K562 (cell line): ENCODE measurements around the gene PPARGC1A. TPM values are rescaled to one million over a fixed set of nuclear protein-coding genes. Genes with fewer than 3 reads are reported as not detected.

ENCODE experiments used
- ATAC-seq: fragments of 200-7000 bp; cut with Tn5 transposase; 3 replicates; pipeline ENCODE4 v1.9.1; 2020; ENCODE audit warnings: moderate library complexity
- BruUV-seq: library from RNA; stranded (reverse); fragments of 400-500 nt; replicated peaks from 2 replicates; lab custom pipeline; 2021; lab: Mats Ljungman, UMichigan
- CTCF ChIA-PET: fragments of 300-600 bp; formaldehyde crosslinking; extraction: SDS; loops from one replicate; lab custom pipeline; 2021; ENCODE audit warnings: low intra/inter-chr PET ratio; lab: Yijun Ruan, JAX
- POLR2A ChIA-PET: fragments of 300-600, 350-650 bp; sonication (Branson Sonifier 250); formaldehyde crosslinking; extraction: SDS; loops from one replicate; lab custom pipeline; 2021; ENCODE audit warnings: antibody characterized with exemption, inconsistent platforms; lab: Yijun Ruan, JAX
- DNase-seq, 4 experiments: peaks; one replicate each; pipeline versions ENCODE4 v3.0.0 to v3.0.0-alpha.2; 2011 to 2018; ENCODE audit warnings: low spot score in 3 of 4, mixed read lengths in 3 of 4; ENCODE audit errors: extremely low read depth in 1 of 4
- FAIRE-seq: peaks from 2 replicates; lab custom pipeline; 2011; peaks lifted over from hg19 to GRCh38; lab: Jason Lieb, UNC
- H2AFZ ChIP-seq: 2 replicates; pipeline ENCODE4 v1.6.0; 2011; ENCODE audit warnings: low read depth, low read length, control low read depth, inconsistent platforms
- H3K27ac ChIP-seq: fragments of 200-600 bp; 3 replicates; pipeline ENCODE4 v1.8.0; 2011; ENCODE audit warnings: low read depth, mild to moderate bottlenecking, control low read depth, inconsistent platforms, low read length, moderate library complexity, mixed read lengths; ENCODE audit errors: extremely low read depth
- H3K27me3 ChIP-seq, 2 experiments: fragments of 300-600 bp in 1 of 2; 2 replicates in 1 of 2; 3 replicates in 1 of 2; pipeline versions ENCODE4 v1.6.0 to v1.8.0; 2011; ENCODE audit warnings: inconsistent platforms in 2 of 2, low read length in 2 of 2, mild to moderate bottlenecking in 1 of 2, mixed read lengths in 1 of 2, moderate library complexity in 1 of 2; ENCODE audit not compliant: control insufficient read depth in 2 of 2, insufficient read depth in 2 of 2
- H3K36me3 ChIP-seq: fragments of 300-600 bp; 3 replicates; pipeline ENCODE4 v1.8.0; 2011; ENCODE audit warnings: mild to moderate bottlenecking, low read length, inconsistent platforms; ENCODE audit not compliant: control insufficient read depth, insufficient read depth
- H3K4me1 ChIP-seq, 2 experiments: fragments of 200-600 bp in 1 of 2; replicated peaks in 1 of 2; 2 replicates in 1 of 2; 3 replicates in 1 of 2; pipeline versions ENCODE4 v1.5.1 to v1.8.0; 2011; ENCODE audit warnings: inconsistent platforms in 2 of 2, low read length in 2 of 2, mild to moderate bottlenecking in 1 of 2, mixed read lengths in 1 of 2, moderate library complexity in 1 of 2; ENCODE audit not compliant: control insufficient read depth in 2 of 2, insufficient read depth in 2 of 2
- H3K4me2 ChIP-seq: 2 replicates; pipeline ENCODE4 v1.6.1; 2011; ENCODE audit warnings: low read length, control low read depth, inconsistent platforms, mixed read lengths; ENCODE audit not compliant: insufficient read depth
- H3K4me3 ChIP-seq: fragments of 200-600 bp; sonication (generic), shearing (Covaris generic); 2 replicates; pipeline ENCODE4 v1.5.1; 2016; ENCODE audit warnings: control low read depth, inconsistent platforms
- H3K79me2 ChIP-seq: fragments of 200-600 bp; 3 replicates; pipeline ENCODE4 v1.8.0; 2011; ENCODE audit warnings: low read length, inconsistent platforms; ENCODE audit not compliant: control insufficient read depth, insufficient read depth
- H3K9ac ChIP-seq, 2 experiments: 2 replicates each; pipeline versions ENCODE4 v1.6.0 to v1.6.1; 2011; ENCODE audit warnings: low read depth in 2 of 2, low read length in 2 of 2, control low read depth in 1 of 2, inconsistent platforms in 1 of 2, mild to moderate bottlenecking in 1 of 2, mixed read lengths in 1 of 2; ENCODE audit not compliant: insufficient read depth in 1 of 2
- H3K9me1 ChIP-seq: one replicate; pipeline ENCODE4 v1.6.0; 2011; ENCODE audit warnings: inconsistent platforms, mild to moderate bottlenecking, low read length, moderate library complexity; ENCODE audit not compliant: control insufficient read depth, insufficient read depth
- H3K9me3 ChIP-seq: replicated peaks from 2 replicates; pipeline ENCODE4 v1.5.1; 2011; ENCODE audit warnings: low read depth, low read length, inconsistent platforms; ENCODE audit not compliant: control insufficient read depth, insufficient read depth
- H4K20me1 ChIP-seq: replicated peaks from 2 replicates; pipeline ENCODE4 v1.6.1; 2011; ENCODE audit warnings: low read length, inconsistent platforms, mixed read lengths; ENCODE audit not compliant: control insufficient read depth, insufficient read depth
- CTBP1 ChIP-seq: fragments of 450-650 bp; IDR thresholded peaks from 2 replicates; pipeline ENCODE4 v1.6.1; 2016; ENCODE audit warnings: borderline replicate concordance
- DDX20 ChIP-seq: fragments of 450-650 bp; IDR thresholded peaks from 2 replicates; pipeline ENCODE4 v1.6.1; 2016; ENCODE audit warnings: missing genetic modification characterization, low read depth, mild to moderate bottlenecking, missing compliant biosample characterization, moderate library complexity
- EZH2 ChIP-seq: IDR thresholded peaks from 2 replicates; pipeline ENCODE4 v1.6.1; 2012; ENCODE audit warnings: low read depth, mild to moderate bottlenecking, inconsistent platforms, low read length, borderline replicate concordance
- FUS ChIP-seq: fragments of 200-400 bp; formaldehyde crosslinking; optimal IDR thresholded peaks from 2 replicates; pipeline ENCODE3; 2017; ENCODE audit warnings: low read depth, low read length
- KLF10 ChIP-seq: fragments of 250-450 bp; sonication (Bioruptor Pico); IDR thresholded peaks from 2 replicates; pipeline ENCODE4 v1.6.1; 2021; ENCODE audit warnings: matching md5 sums
- MYNN ChIP-seq, 2 experiments: sonication (generic); formaldehyde crosslinking in 1 of 2; IDR thresholded peaks; 2 replicates each; pipeline versions ENCODE4 v1.5.0 to v1.6.1; 2016 to 2020; ENCODE audit warnings: antibody characterized with exemption in 1 of 2, missing genetic modification reagents in 1 of 2
- POLR2AphosphoS5 ChIP-seq: IDR thresholded peaks from 2 replicates; pipeline ENCODE4 v1.6.1; 2011; ENCODE audit warnings: mild to moderate bottlenecking, low read depth, low read length, moderate library complexity; ENCODE audit not compliant: control insufficient read depth, insufficient read depth
- PPARD ChIP-seq: fragments of 250-450 bp; sonication (Bioruptor Pico); IDR thresholded peaks from 2 replicates; pipeline ENCODE4 v1.8.0; 2022; ENCODE audit warnings: inconsistent platforms, mild to moderate bottlenecking, moderate library complexity
- RB1 ChIP-seq: fragments of 450-650 bp; IDR thresholded peaks from 2 replicates; pipeline ENCODE4 v1.6.1; 2017; ENCODE audit warnings: low read depth, mild to moderate bottlenecking
- TBP ChIP-seq: optimal IDR thresholded peaks from 2 replicates; pipeline ENCODE3; 2011; ENCODE audit warnings: low read depth, low read length, improper control_type of control experiment
- TEAD1 ChIP-seq, 2 experiments: fragments of 450-650 bp in 1 of 2; sonication (generic) in 1 of 2; formaldehyde crosslinking; IDR thresholded peaks; 2 replicates each; pipeline versions ENCODE4 v1.4.0 to v1.8.0; 2020 to 2022; ENCODE audit warnings: mild to moderate bottlenecking in 2 of 2, missing genetic modification reagents in 1 of 2
- ZNF347 ChIP-seq: fragments of 450-650 bp; formaldehyde crosslinking; IDR thresholded peaks from 2 replicates; pipeline ENCODE4 v1.4.0; 2020; ENCODE audit warnings: low read depth, mild to moderate bottlenecking, moderate library complexity
- in situ Hi-C: fragments of 300-500 bp; cut with MboI; formaldehyde crosslinking; loops from 4 replicates; pipeline ENCODE4 v1.15.0; 2018; ENCODE audit warnings: inconsistent platforms, mixed read lengths
- intact Hi-C: fragments of 100-400 bp; cut with micrococcal nuclease; formaldehyde crosslinking; loops from 2 replicates; pipeline ENCODE4 v1.14.2; 2022
- polyA plus RNA-seq, 8 experiments: library from polyadenylated mRNA; depleted of rRNA in 4 of 8; stranded (reverse) in 5 of 8; unstranded in 3 of 8; fragments of >200 nt; fragmentation: Nextera tagmentation in 2 of 8; fragmentation: Illumina TruSeq in 1 of 8; extraction: Ambion mirVana in 2 of 8; extraction: Trizol in 1 of 8; gene quantifications; 2 replicates each; pipeline versions ENCODE4 v1.2.1 to v1.2.3, GENCODE V29; 2011 to 2014; ENCODE audit warnings: inconsistent platforms in 1 of 8, missing spikeins in 1 of 8
- total RNA-seq, 7 experiments: library from RNA; depleted of rRNA in 6 of 7; stranded (reverse); fragments of >200 nt in 6 of 7; fragmentation: Illumina TruSeq in 2 of 7; extraction: Trizol in 2 of 7; gene quantifications; 2 replicates each; pipeline versions ENCODE4 v1.2.1 to v1.2.3, GENCODE V29; 2011 to 2021; ENCODE audit warnings: low replicate concordance in 1 of 7
- TF ChIP-seq, protein P1 (sequence below): fragments of 200-600 bp; sonication (generic); IDR thresholded peaks from one replicate; pipeline ENCODE4 v1.6.1; 2012; ENCODE audit warnings: mild to moderate bottlenecking, low read depth, low read length, inconsistent platforms

Gene PPARGC1A
- total and polyA plus RNA-seq, 9 of the 15 experiments (the other 6 are each of a cell fraction or from before 2014, with no cell fraction given), result 0.02 TPM; not detected in 8

DNA sequence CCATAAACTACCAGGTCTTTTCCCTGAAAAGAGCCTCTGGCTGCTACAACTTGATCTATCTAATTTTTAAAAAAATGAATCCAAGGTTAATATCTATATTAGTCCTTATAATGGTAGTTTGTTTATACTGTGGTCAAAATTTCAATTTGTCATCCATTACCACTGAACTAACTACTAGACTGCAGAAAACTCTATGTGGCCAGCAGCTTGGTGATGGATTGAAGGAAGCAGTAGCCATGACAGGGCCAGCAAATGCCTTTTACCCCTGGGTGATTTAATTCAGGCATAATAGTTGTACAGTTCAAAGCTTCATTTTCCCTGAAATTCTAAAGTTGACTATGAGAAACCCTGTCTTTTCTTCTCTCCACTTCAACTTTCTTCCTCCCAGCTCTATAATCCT, 30.4 kb upstream of the PPARGC1A start:
- Histone ChIP-seq H3K36me3 (no peaks in the 10 kb centered on the region), H3K27me3 (no peaks in the 10 kb centered on the region), H3K9me3 (no peaks in the 10 kb centered on the region), H3K4me2 (no peak overlapping the region), H3K4me1 (no peaks in the 10 kb centered on the region), H3K9ac (no peak overlapping the region), H3K4me3 (no peak overlapping the region), H3K79me2 (no peaks in the 10 kb centered on the region), H3K27ac (no peak overlapping the region), H4K20me1 (no peaks in the 10 kb centered on the region), H2AFZ (no peak overlapping the region), H3K9me1 (no peaks in the 10 kb centered on the region)
- in situ Hi-C loops (no loop called here), intact Hi-C loops (no loop called here)
- no peak for DNase-seq
- no TSS peak for BruUV-seq
- FAIRE-seq, result no peak
- ATAC-seq, result no peak
- POLR2A ChIA-PET, result no interaction called here
- CTCF ChIA-PET, result no interaction called here
- no peak for TF ChIP-seq PPARD
- no peak for TF ChIP-seq TBP
- TF ChIP-seq DDX20 (tag), result no peak
- TF ChIP-seq MYNN (IDR thresholded peaks at IDR 0.05), result no peak
- no peak for TF ChIP-seq MYNN (CRISPR knock-in tag; IDR thresholded peaks at IDR 0.05)
- TF ChIP-seq FUS, result no peak
- no peak for TF ChIP-seq RB1
- TF ChIP-seq, protein P1, sequence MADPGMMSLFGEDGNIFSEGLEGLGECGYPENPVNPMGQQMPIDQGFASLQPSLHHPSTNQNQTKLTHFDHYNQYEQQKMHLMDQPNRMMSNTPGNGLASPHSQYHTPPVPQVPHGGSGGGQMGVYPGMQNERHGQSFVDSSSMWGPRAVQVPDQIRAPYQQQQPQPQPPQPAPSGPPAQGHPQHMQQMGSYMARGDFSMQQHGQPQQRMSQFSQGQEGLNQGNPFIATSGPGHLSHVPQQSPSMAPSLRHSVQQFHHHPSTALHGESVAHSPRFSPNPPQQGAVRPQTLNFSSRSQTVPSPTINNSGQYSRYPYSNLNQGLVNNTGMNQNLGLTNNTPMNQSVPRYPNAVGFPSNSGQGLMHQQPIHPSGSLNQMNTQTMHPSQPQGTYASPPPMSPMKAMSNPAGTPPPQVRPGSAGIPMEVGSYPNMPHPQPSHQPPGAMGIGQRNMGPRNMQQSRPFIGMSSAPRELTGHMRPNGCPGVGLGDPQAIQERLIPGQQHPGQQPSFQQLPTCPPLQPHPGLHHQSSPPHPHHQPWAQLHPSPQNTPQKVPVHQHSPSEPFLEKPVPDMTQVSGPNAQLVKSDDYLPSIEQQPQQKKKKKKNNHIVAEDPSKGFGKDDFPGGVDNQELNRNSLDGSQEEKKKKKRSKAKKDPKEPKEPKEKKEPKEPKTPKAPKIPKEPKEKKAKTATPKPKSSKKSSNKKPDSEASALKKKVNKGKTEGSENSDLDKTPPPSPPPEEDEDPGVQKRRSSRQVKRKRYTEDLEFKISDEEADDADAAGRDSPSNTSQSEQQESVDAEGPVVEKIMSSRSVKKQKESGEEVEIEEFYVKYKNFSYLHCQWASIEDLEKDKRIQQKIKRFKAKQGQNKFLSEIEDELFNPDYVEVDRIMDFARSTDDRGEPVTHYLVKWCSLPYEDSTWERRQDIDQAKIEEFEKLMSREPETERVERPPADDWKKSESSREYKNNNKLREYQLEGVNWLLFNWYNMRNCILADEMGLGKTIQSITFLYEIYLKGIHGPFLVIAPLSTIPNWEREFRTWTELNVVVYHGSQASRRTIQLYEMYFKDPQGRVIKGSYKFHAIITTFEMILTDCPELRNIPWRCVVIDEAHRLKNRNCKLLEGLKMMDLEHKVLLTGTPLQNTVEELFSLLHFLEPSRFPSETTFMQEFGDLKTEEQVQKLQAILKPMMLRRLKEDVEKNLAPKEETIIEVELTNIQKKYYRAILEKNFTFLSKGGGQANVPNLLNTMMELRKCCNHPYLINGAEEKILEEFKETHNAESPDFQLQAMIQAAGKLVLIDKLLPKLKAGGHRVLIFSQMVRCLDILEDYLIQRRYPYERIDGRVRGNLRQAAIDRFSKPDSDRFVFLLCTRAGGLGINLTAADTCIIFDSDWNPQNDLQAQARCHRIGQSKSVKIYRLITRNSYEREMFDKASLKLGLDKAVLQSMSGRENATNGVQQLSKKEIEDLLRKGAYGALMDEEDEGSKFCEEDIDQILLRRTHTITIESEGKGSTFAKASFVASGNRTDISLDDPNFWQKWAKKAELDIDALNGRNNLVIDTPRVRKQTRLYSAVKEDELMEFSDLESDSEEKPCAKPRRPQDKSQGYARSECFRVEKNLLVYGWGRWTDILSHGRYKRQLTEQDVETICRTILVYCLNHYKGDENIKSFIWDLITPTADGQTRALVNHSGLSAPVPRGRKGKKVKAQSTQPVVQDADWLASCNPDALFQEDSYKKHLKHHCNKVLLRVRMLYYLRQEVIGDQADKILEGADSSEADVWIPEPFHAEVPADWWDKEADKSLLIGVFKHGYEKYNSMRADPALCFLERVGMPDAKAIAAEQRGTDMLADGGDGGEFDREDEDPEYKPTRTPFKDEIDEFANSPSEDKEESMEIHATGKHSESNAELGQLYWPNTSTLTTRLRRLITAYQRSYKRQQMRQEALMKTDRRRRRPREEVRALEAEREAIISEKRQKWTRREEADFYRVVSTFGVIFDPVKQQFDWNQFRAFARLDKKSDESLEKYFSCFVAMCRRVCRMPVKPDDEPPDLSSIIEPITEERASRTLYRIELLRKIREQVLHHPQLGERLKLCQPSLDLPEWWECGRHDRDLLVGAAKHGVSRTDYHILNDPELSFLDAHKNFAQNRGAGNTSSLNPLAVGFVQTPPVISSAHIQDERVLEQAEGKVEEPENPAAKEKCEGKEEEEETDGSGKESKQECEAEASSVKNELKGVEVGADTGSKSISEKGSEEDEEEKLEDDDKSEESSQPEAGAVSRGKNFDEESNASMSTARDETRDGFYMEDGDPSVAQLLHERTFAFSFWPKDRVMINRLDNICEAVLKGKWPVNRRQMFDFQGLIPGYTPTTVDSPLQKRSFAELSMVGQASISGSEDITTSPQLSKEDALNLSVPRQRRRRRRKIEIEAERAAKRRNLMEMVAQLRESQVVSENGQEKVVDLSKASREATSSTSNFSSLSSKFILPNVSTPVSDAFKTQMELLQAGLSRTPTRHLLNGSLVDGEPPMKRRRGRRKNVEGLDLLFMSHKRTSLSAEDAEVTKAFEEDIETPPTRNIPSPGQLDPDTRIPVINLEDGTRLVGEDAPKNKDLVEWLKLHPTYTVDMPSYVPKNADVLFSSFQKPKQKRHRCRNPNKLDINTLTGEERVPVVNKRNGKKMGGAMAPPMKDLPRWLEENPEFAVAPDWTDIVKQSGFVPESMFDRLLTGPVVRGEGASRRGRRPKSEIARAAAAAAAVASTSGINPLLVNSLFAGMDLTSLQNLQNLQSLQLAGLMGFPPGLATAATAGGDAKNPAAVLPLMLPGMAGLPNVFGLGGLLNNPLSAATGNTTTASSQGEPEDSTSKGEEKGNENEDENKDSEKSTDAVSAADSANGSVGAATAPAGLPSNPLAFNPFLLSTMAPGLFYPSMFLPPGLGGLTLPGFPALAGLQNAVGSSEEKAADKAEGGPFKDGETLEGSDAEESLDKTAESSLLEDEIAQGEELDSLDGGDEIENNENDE, result no peak
- no peak for TF ChIP-seq CTBP1
- no peak for TF ChIP-seq ZNF347 (CRISPR knock-in tag)
- no peak for TF ChIP-seq POLR2AphosphoS5
- no peak for TF ChIP-seq KLF10 (CRISPR knock-in tag)
- no peak for TF ChIP-seq TEAD1 (CRISPR knock-in tag; IDR thresholded peaks at IDR 0.05)
- no peak for TF ChIP-seq EZH2
